Heart right ventricle (tissue), 16 donors: ENCODE measurements around the gene MAP3K20. TPM values are rescaled to one million over a fixed set of nuclear protein-coding genes. Genes with fewer than 3 reads are reported as not detected.
"Not testable (repeated sequence)": the region's sequence is repeated elsewhere in the genome, so short reads cannot be mapped to it uniquely, and the experiment has no call there.

Experiments used
- ATAC-seq, 8 donors: fragments of 200-7000 bp; cut with Tn5 transposase; one replicate each; pipeline ENCODE4 v1.9.1; 2020; ENCODE audit warnings: mild to moderate bottlenecking in 8 of 8, moderate library complexity in 8 of 8, moderate number of reproducible peaks in 1 of 8
- DNase-seq, 2 donors: peaks; one replicate each; pipeline ENCODE4 v3.0.0-alpha.2; 2020
- H3K27ac ChIP-seq, 10 donors: fragments of 200-600 bp; sonication (generic) in 2 of 10; one replicate each; pipeline versions ENCODE4 v1.5.0 to v1.8.0; 2020 to 2022; ENCODE audit warnings: mild to moderate bottlenecking in 3 of 10
- H3K27me3 ChIP-seq, 7 donors: fragments of 200-600 bp; one replicate each; pipeline ENCODE4 v1.8.0; 2021 to 2022; ENCODE audit warnings: mild to moderate bottlenecking in 2 of 7
- H3K36me3 ChIP-seq, 9 donors: fragments of 200-600 bp; sonication (generic) in 1 of 9; one replicate each; pipeline versions ENCODE4 v1.5.0 to v1.8.0; 2020 to 2022; ENCODE audit warnings: mild to moderate bottlenecking in 2 of 9
- H3K4me1 ChIP-seq, 9 donors: fragments of 200-600 bp; sonication (generic) in 1 of 9; one replicate each; pipeline versions ENCODE4 v1.5.0 to v1.8.0; 2020 to 2022; ENCODE audit warnings: mild to moderate bottlenecking in 4 of 9
- H3K4me3 ChIP-seq, 10 donors: fragments of 200-600 bp; sonication (generic) in 2 of 10; one replicate each; pipeline versions ENCODE4 v1.5.0 to v1.8.0; 2020 to 2022; ENCODE audit warnings: mild to moderate bottlenecking in 7 of 10, moderate library complexity in 2 of 10
- H3K9me3 ChIP-seq, 11 donors: fragments of 200-600 bp in 10 of 11; sonication (generic) in 2 of 11; one replicate each; pipeline versions ENCODE4 v1.5.0 to v1.8.0; 2013 to 2022; ENCODE audit warnings: mild to moderate bottlenecking in 2 of 11, control low read depth in 1 of 11, moderate library complexity in 1 of 11
- CTCF ChIP-seq, 9 donors: fragments of 200-600 bp; sonication (generic) in 2 of 9; IDR thresholded peaks; one replicate each; pipeline versions ENCODE4 v1.5.0 to v1.8.0; 2021 to 2022; ENCODE audit warnings: antibody characterized with exemption in 9 of 9, mild to moderate bottlenecking in 5 of 9, moderate library complexity in 1 of 9
- WGBS, 2 donors: extraction: QIAGEN DNeasy Blood & Tissue Kit; methylation state at CpG; one replicate each; pipeline ENCODE4 v1.1.7; 2013; ENCODE audit warnings: inconsistent platforms in 1 of 2; 5-methylcytosine and 5-hydroxymethylcytosine counted together
- intact Hi-C, 10 donors: fragments of 100-400 bp; cut with DNase I; formaldehyde crosslinking; loops; one replicate each; pipeline versions ENCODE4 v1.11.1 to v1.14.2; 2022
- polyA plus RNA-seq, 2 donors: library from polyadenylated mRNA; stranded (reverse); fragments of 200-250 nt; gene quantifications; one replicate each; pipeline ENCODE4 v1.2.3, GENCODE V29; 2013
- total RNA-seq, 10 donors: library from RNA; stranded (reverse); fragmentation: NEBNext Ultra II Directional in 3 of 10; extraction: Animal tissue kit (Norgen Biotek cat#: 25700) in 3 of 10; gene quantifications; one replicate each; pipeline versions ENCODE4 v1.2.1 to v1.2.4, GENCODE V29; 2021 to 2023
- donor health status: Arrhythmogenic right ventricular cardiomyopathy.
- donor health status: ischemic (EF 13 %, LVEDD 7.1; RV severe dilation, severe dysfunction).
- donor health status: healthy with polysubstance abuse.
- donor health status: DM: no; HTN: yes; CAD: no.
- donor health status: DM: no; HTN: no; CAD: no.
- donor health status: ischemic (EF 25% LVEDD 6.9; RV normal size, moderate dysfunction).
- donor health status: ischemic (EF 25% LVEDD 5.7; RV mildly dilated, moderate dysfunction).
- donor health status: healthy.
- donor health status: DM: yes; HTN: yes; CAD: no.
- donor health status: Ischemic cardiomyopathy.
- donor health status: ischemic (EF 35%, LVEDD 5.7; RV mildly dilated, moderate dysfunction).
- donor health status: nonischemic (EF 11% LVEDD 7.7; RV severe dilation, severe dysfunction).
- donor health status: DM: yes; HTN: yes; CAD: no.
- donor health status: PGD.
- donor health status: ischemic (EF 29% LVEDD 5.4; RV normal size, mild dysfunction).
- donor health status: nonischemic (EF 23%, LVEDD 6.1; RV moderate dilation, normal function).

MAP3K20 gene
- total and polyA plus RNA-seq, 12 donors = 63.2 to 560 (median 420) TPM

GRCh38 chr2:173254659-173255058 lies 179.0 kb downstream of the MAP3K20 start:
- H3K27ac ChIP-seq = no peak overlapping the region
- TF ChIP-seq CTCF (IDR thresholded peaks at IDR 0.05) = no peak
- no peak overlapping the region for H3K4me3 ChIP-seq
- intact Hi-C loops = loop anchor here in 1 of 10 donors (5.0 kb wide), 1 partner anchor 93 kb away; no protein-coding TSS in a partner anchor
- H3K4me1 ChIP-seq = no peaks in the 10 kb centered on the region
- no peaks in the 10 kb centered on the region for H3K27me3 ChIP-seq
- no peaks in the 10 kb centered on the region for H3K9me3 ChIP-seq
- 100% methylated on average over 1 of the region's 1 CpG for WGBS, 2 donors
- DNase-seq = no peak
- no peak for ATAC-seq
- H3K36me3 ChIP-seq = peaks cover 0 to 33% (median 7%) of the 10 kb centered on the region in 9 donors

- WGBS, 2 donors = 91 to 95% methylated on average over 4 of the region's 4 CpGs
- DNase-seq (no peak), ATAC-seq (no peak)
- TF ChIP-seq CTCF (IDR thresholded peaks at IDR 0.05) = no peak
- Histone ChIP-seq H3K4me1 (peaks cover 0 to 17% (median 0%) of the 10 kb centered on the region in 9 donors), H3K4me3 (no peak overlapping the region), H3K27ac (no peak overlapping the region), H3K9me3 (no peaks in the 10 kb centered on the region), H3K36me3 (peaks cover 0 to 62% (median 7%) of the 10 kb centered on the region in 9 donors), H3K27me3 (no peaks in the 10 kb centered on the region)
- intact Hi-C loops = no loop called here
Observed at GRCh38 chr2:173258701-173259100, 183.1 kb downstream of the MAP3K20 start.

- peaks cover 0 to 95% (median 7%) of the 10 kb centered on the region in 9 donors for H3K36me3 ChIP-seq
- intact Hi-C loops, DNase-seq, ATAC-seq, H3K9me3 ChIP-seq, H3K27ac ChIP-seq, H3K27me3 ChIP-seq, H3K4me3 ChIP-seq: not testable (repeated sequence)
- peaks cover 0 to 30% (median 0%) of the 10 kb centered on the region in 9 donors for H3K4me1 ChIP-seq
- WGBS, 2 donors = 92 to 97% methylated on average over 5 of the region's 5 CpGs
Observed at GRCh38 chr2:173262356-173262755, 186.7 kb downstream of the MAP3K20 start.

- whole genome bisulfite sequencing, 2 donors = 93 to 97% methylated on average over 4 of the region's 4 CpGs
- H3K36me3 ChIP-seq = peaks cover 0 to 86% (median 4%) of the 10 kb centered on the region in 9 donors
- no peaks in the 10 kb centered on the region for H3K27me3 ChIP-seq
- H3K9me3 ChIP-seq = no peaks in the 10 kb centered on the region
- TF ChIP-seq CTCF (IDR thresholded peaks at IDR 0.05) = no peak
- H3K27ac ChIP-seq = peak overlapping the region in 1 of 10 donors; percentile 73
- DNase-seq = no peak
- no peak overlapping the region for H3K4me3 ChIP-seq
- H3K4me1 ChIP-seq = peaks cover 0 to 30% (median 0%) of the 10 kb centered on the region in 9 donors
- no peak for ATAC-seq
- intact Hi-C loops = no loop called here
Observed at GRCh38 chr2:173264151-173264550, 188.5 kb downstream of the MAP3K20 start.

GRCh38 chr2:173264603-173265366 lies 189.1 kb downstream of the MAP3K20 start:
- peak in 6 of 8 donors; percentile 49 to 68 (median 59) for ATAC-seq
- Histone ChIP-seq H3K9me3 (no peaks in the 10 kb centered on the region), H3K27me3 (no peaks in the 10 kb centered on the region), H3K4me1 (peaks cover 0 to 30% (median 0%) of the 10 kb centered on the region in 9 donors), H3K27ac (peak overlapping the region in 1 of 10 donors; percentile 76), H3K36me3 (peaks cover 0 to 80% (median 0%) of the 10 kb centered on the region in 9 donors), H3K4me3 (no peak overlapping the region)
- intact Hi-C loops = no loop called here
- TF ChIP-seq CTCF (IDR thresholded peaks at IDR 0.05) = no peak
- DNase-seq = peak in 1 of 2 donors; percentile 15
- WGBS, 2 donors = 78 to 84% methylated on average over 14 of the region's 14 CpGs
